Glutamatergic neuron (in vitro differentiated cells): Measurements from ENCODE around the gene WNT7B. TPM values are rescaled to one million over a fixed set of nuclear protein-coding genes. Genes with fewer than 3 reads are reported as not detected.

Experiments
- DNase-seq: peaks from one replicate; pipeline ENCODE4 v3.0.0; 2022
- H3K27ac Mint-ChIP-seq: one replicate; pipeline ENCODE4 v1.8.0; 2020; ENCODE audit warnings: mild to moderate bottlenecking, mixed read lengths, inconsistent platforms; ENCODE audit not compliant: unreplicated experiment
- H3K27me3 Mint-ChIP-seq: one replicate; pipeline ENCODE4 v1.8.0; 2020; ENCODE audit warnings: mild to moderate bottlenecking, moderate library complexity, mixed read lengths, inconsistent platforms; ENCODE audit not compliant: unreplicated experiment
- H3K36me3 Mint-ChIP-seq: one replicate; pipeline ENCODE4 v1.8.0; 2020; ENCODE audit warnings: mild to moderate bottlenecking, mixed read lengths, inconsistent platforms; ENCODE audit not compliant: unreplicated experiment
- H3K4me1 Mint-ChIP-seq: one replicate; pipeline ENCODE4 v1.8.0; 2020; ENCODE audit warnings: mild to moderate bottlenecking, low read depth, mixed read lengths, inconsistent platforms; ENCODE audit not compliant: unreplicated experiment
- H3K4me3 Mint-ChIP-seq: one replicate; pipeline ENCODE4 v1.8.0; 2020; ENCODE audit warnings: mild to moderate bottlenecking, mixed read lengths, inconsistent platforms; ENCODE audit not compliant: unreplicated experiment
- H3K9me3 Mint-ChIP-seq: one replicate; pipeline ENCODE4 v1.8.0; 2020; ENCODE audit warnings: mild to moderate bottlenecking, moderate library complexity, mixed read lengths, inconsistent platforms; ENCODE audit not compliant: unreplicated experiment
- total RNA-seq: library from RNA; stranded (reverse); fragmentation: NEBNext Ultra II Directional; extraction: Animal tissue kit (Norgen Biotek cat#: 25700); gene quantifications from one replicate; pipeline ENCODE4 v1.2.1, GENCODE V29; 2021; ENCODE audit not compliant: unreplicated experiment
- TF ChIP-seq, protein P1 (sequence below): fragments of 200-600 bp; sonication (generic); IDR thresholded peaks from one replicate; pipeline ENCODE4 v1.5.0; 2021; ENCODE audit not compliant: partially characterized antibody, unreplicated experiment

WNT7B gene
- total RNA-seq, 1 donor from 2014 or later, result 0.37 TPM

- DNase-seq, result no peak
- H3K4me3 Mint-ChIP-seq, result no peak overlapping the region
- H3K9me3 Mint-ChIP-seq, result no peaks in the 10 kb centered on the region
- no peaks in the 10 kb centered on the region for H3K4me1 Mint-ChIP-seq
- peaks cover 6% of the 10 kb centered on the region for H3K36me3 Mint-ChIP-seq
- TF ChIP-seq, protein P1, sequence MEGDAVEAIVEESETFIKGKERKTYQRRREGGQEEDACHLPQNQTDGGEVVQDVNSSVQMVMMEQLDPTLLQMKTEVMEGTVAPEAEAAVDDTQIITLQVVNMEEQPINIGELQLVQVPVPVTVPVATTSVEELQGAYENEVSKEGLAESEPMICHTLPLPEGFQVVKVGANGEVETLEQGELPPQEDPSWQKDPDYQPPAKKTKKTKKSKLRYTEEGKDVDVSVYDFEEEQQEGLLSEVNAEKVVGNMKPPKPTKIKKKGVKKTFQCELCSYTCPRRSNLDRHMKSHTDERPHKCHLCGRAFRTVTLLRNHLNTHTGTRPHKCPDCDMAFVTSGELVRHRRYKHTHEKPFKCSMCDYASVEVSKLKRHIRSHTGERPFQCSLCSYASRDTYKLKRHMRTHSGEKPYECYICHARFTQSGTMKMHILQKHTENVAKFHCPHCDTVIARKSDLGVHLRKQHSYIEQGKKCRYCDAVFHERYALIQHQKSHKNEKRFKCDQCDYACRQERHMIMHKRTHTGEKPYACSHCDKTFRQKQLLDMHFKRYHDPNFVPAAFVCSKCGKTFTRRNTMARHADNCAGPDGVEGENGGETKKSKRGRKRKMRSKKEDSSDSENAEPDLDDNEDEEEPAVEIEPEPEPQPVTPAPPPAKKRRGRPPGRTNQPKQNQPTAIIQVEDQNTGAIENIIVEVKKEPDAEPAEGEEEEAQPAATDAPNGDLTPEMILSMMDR, result no peak
- H3K27me3 Mint-ChIP-seq, result peaks cover 19% of the 10 kb centered on the region
- no peak overlapping the region for H3K27ac Mint-ChIP-seq
Measured at GRCh38 chr22:45980761-45981160, 3.8 kb upstream of the WNT7B start.

DNA sequence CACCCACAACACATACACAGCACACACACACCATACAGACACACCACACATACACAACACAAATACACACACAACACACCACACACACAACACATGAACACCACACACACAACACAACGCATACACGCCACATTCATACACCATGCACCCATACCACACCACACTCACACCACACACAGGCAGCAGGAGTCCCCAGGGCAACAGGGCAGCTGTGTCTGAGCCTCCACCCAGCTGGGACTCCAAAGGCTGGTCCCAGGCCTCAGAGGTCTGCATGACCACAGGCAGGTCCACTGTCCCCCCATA is 3.3 kb upstream of the WNT7B start:
- Mint-ChIP-seq H3K27me3 (peaks cover 20% of the 10 kb centered on the region), H3K27ac (no peak overlapping the region), H3K4me3 (no peak overlapping the region), H3K4me1 (no peaks in the 10 kb centered on the region), H3K36me3 (peaks cover 2% of the 10 kb centered on the region), H3K9me3 (no peaks in the 10 kb centered on the region)
- no peak for DNase-seq
- TF ChIP-seq, protein P1, result no peak

GRCh38 chr22:45978275-45978713 is 1.3 kb upstream of the WNT7B start:
- H3K4me3 Mint-ChIP-seq, result no peak overlapping the region

GRCh38 chr22:45977551-45978274 is 751 bp upstream of the WNT7B start:
- DNase-seq, result no peak
- Mint-ChIP-seq H3K36me3 (no peaks in the 10 kb centered on the region), H3K9me3 (peaks cover 6% of the 10 kb centered on the region), H3K4me3 (peak overlapping the region; percentile 79), H3K27me3 (peaks cover 26% of the 10 kb centered on the region), H3K4me1 (peaks cover 3% of the 10 kb centered on the region), H3K27ac (no peak overlapping the region)
- TF ChIP-seq, protein P1, result no peak

More at GRCh38 chr22:45978275-45978713, 1.3 kb upstream of the WNT7B start:
- Mint-ChIP-seq H3K4me1 (peaks cover 3% of the 10 kb centered on the region), H3K27me3 (peaks cover 26% of the 10 kb centered on the region), H3K9me3 (peaks cover 3% of the 10 kb centered on the region), H3K27ac (no peak overlapping the region), H3K36me3 (no peaks in the 10 kb centered on the region)
- TF ChIP-seq, protein P1, result no peak
- no peak for DNase-seq

DNA sequence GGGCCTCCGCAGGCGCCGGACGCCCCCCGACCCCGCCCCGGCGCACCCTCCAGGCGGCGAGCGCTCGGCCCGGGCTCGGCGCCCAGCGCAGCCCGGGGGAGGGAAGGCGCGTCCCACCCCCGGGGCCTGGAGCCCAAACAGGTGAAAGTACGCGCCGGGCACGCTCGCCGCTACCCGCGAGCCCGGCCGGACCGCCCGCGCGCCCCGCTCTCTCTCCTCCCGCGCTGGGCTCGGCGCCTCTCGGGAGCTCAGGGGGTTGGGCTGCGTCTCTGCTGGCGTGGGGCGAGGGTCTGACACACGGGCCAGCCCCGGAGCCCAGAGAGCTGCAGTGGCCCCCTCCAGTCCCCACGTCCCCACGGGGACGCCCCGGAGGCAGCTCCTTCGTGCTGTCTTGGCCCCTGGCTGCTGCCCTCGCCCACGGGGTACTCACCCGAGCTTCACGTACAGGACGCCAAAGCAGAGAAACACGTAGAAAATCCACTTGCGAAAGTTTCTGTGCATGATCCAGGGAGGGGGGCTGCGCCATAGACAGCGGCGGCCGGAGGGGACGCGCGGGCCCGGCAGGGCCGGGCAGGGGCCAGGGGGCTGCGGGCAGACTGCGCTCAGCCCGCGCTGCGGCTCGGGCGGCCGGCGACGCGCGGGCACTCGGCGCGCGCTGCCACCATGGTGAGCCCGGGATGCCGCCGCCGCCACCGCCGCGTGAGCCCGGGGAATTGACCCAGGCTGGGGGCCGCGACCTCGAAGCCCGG is 534 bp downstream of the WNT7B start:
- peak overlapping the region; percentile 57 for H3K4me3 Mint-ChIP-seq
- no peaks in the 10 kb centered on the region for H3K36me3 Mint-ChIP-seq
- H3K27me3 Mint-ChIP-seq, result peaks cover 25% of the 10 kb centered on the region
- no peak for DNase-seq
- H3K9me3 Mint-ChIP-seq, result peaks cover 6% of the 10 kb centered on the region
- H3K4me1 Mint-ChIP-seq, result peaks cover 3% of the 10 kb centered on the region
- TF ChIP-seq, protein P1, result no peak
- no peak overlapping the region for H3K27ac Mint-ChIP-seq
